Stomach (tissue), 4 donors: ENCODE results near the gene CHURC1.

Experiments
- CTCF ChIP-seq, 7 experiments: fragments of 450-650 bp in 4 of 7; fragments of 200-600 bp in 3 of 7; sonication (generic) in 3 of 7; IDR thresholded peaks; one replicate each; pipeline ENCODE4 v1.5.1; 2016 to 2019; ENCODE audit warnings: antibody characterized with exemption in 7 of 7, control low read depth in 2 of 7, mild to moderate bottlenecking in 1 of 7
- EP300 ChIP-seq: sonication (generic); formaldehyde crosslinking; IDR thresholded peaks from one replicate; pipeline ENCODE4 v1.6.1; 2017; ENCODE audit warnings: antibody characterized with exemption
- POLR2A ChIP-seq, 4 donors: fragments of 450-650 bp; IDR thresholded peaks; one replicate each; pipeline ENCODE4 v1.6.1; 2016; ENCODE audit warnings: antibody characterized with exemption in 4 of 4, control low read depth in 2 of 4, mild to moderate bottlenecking in 1 of 4, moderate library complexity in 1 of 4
- POLR2AphosphoS5 ChIP-seq, 3 donors: sonication (generic); formaldehyde crosslinking; IDR thresholded peaks; one replicate each; pipeline ENCODE4 v1.6.1; 2016; ENCODE audit warnings: antibody characterized with exemption in 3 of 3

GRCh38 chr14:64952598-64953309 is 38.5 kb downstream of the CHURC1 start:
- no peak for TF ChIP-seq CTCF (IDR thresholded peaks at IDR 0.05)
- TF ChIP-seq EP300 = no peak
- TF ChIP-seq POLR2A (IDR thresholded peaks at IDR 0.05) = no peak
- TF ChIP-seq POLR2AphosphoS5 (IDR thresholded peaks at IDR 0.05) = no peak
